Measurements from ENCODE around the gene CNOT6.
"Not testable (repeated sequence)": the region's sequence is repeated elsewhere in the genome, so short reads cannot be mapped to it uniquely, and the experiment has no call there.

CNOT6 gene

GRCh38 chr5:180474569-180474968, 19.6 kb upstream of the CNOT6 start:
- no peak for TF ChIP-seq CTCF (IDR thresholded peaks at IDR 0.05)

GRCh38 chr5:180475969-180476524, 18.1 kb upstream of the CNOT6 start:
- intact Hi-C loops (cut with DNase I; ENCODE audit: low total_unique reads); H3K9me3 ChIP-seq; H3K27me3 ChIP-seq; H3K27ac ChIP-seq; H3K36me3 ChIP-seq; H3K4me3 ChIP-seq; H3K4me1 ChIP-seq: not testable (repeated sequence)
- peak in 1 of 2 donors; percentile 16 for DNase-seq

More at GRCh38 chr5:180474569-180474968, 19.6 kb upstream of the CNOT6 start:
- Histone ChIP-seq H3K4me1 (no peaks in the 10 kb centered on the region), H3K27ac (no peak overlapping the region), H3K36me3 (no peaks in the 10 kb centered on the region), H3K27me3 (peaks cover 0 to 6% of the 10 kb centered on the region in 2 donors), H3K9me3 (no peaks in the 10 kb centered on the region), H3K4me3 (no peak overlapping the region)
- DNase-seq, result peak in 1 of 2 donors; percentile 64
- intact Hi-C loops (cut with DNase I; ENCODE audit: low total_unique reads), result loop anchor here (5.0 kb wide), 1 partner anchor 182 kb away; the partner anchor contains the start of gene MAPK9

- no peak overlapping the region for H3K27ac ChIP-seq
- intact Hi-C loops (cut with DNase I; ENCODE audit: low total_unique reads), result no loop called here
- TF ChIP-seq CTCF (IDR thresholded peaks at IDR 0.05), result no peak
- H3K9me3 ChIP-seq, result no peaks in the 10 kb centered on the region
- no peak overlapping the region for H3K4me3 ChIP-seq
- DNase-seq, result no peak
- no peaks in the 10 kb centered on the region for H3K36me3 ChIP-seq
- H3K4me1 ChIP-seq, result peaks cover 0 to 6% (median 0%) of the 10 kb centered on the region in 4 donors
- no peaks in the 10 kb centered on the region for H3K27me3 ChIP-seq
Observed at GRCh38 chr5:180484813-180485212, 9.4 kb upstream of the CNOT6 start.

GRCh38 chr5:180486636-180487149, 7.5 kb upstream of the CNOT6 start:
- intact Hi-C loops (cut with DNase I; ENCODE audit: low total_unique reads), result no loop called here
- H3K4me1 ChIP-seq, result peaks cover 0 to 6% (median 0%) of the 10 kb centered on the region in 4 donors
- H3K9me3 ChIP-seq, result no peaks in the 10 kb centered on the region
- TF ChIP-seq CTCF (IDR thresholded peaks at IDR 0.05), result no peak
- H3K27ac ChIP-seq, result no peak overlapping the region
- H3K27me3 ChIP-seq, result no peaks in the 10 kb centered on the region
- no peak overlapping the region for H3K4me3 ChIP-seq
- DNase-seq, result peak in 1 of 2 donors; percentile 13
- no peaks in the 10 kb centered on the region for H3K36me3 ChIP-seq

GRCh38 chr5:180487556-180487955, 6.6 kb upstream of the CNOT6 start:
- no peak for TF ChIP-seq CTCF (IDR thresholded peaks at IDR 0.05)
- no peak overlapping the region for H3K27ac ChIP-seq
- H3K9me3 ChIP-seq, result no peaks in the 10 kb centered on the region
- DNase-seq, result no peak
- no peaks in the 10 kb centered on the region for H3K36me3 ChIP-seq
- no peak overlapping the region for H3K4me3 ChIP-seq
- no peaks in the 10 kb centered on the region for H3K27me3 ChIP-seq
- peaks cover 0 to 6% (median 0%) of the 10 kb centered on the region in 4 donors for H3K4me1 ChIP-seq
- intact Hi-C loops (cut with DNase I; ENCODE audit: low total_unique reads), result no loop called here

GRCh38 chr5:180491496-180491895, 2.7 kb upstream of the CNOT6 start:
- DNase-seq, result no peak
- intact Hi-C loops (cut with DNase I; ENCODE audit: low total_unique reads), result no loop called here

More at GRCh38 chr5:180491496-180491895, 2.7 kb upstream of the CNOT6 start:
- Histone ChIP-seq H3K9me3 (no peaks in the 10 kb centered on the region), H3K4me3 (no peak overlapping the region), H3K36me3 (no peaks in the 10 kb centered on the region), H3K27me3 (no peaks in the 10 kb centered on the region), H3K4me1 (peaks cover 0 to 15% (median 13%) of the 10 kb centered on the region in 4 donors), H3K27ac (no peak overlapping the region)
- no peak for TF ChIP-seq CTCF (IDR thresholded peaks at IDR 0.05)

Data from tibial artery (tissue), 4 donors.